C4-2B (cell line): ENCODE measurements around the gene KCNS3.
A peak's percentile ranks its signal among the peaks of the same experiment; 100 is the strongest.

Source experiments
- ZFX ChIP-seq: fragments of 450-650 bp; IDR thresholded peaks from 2 replicates; pipeline ENCODE4 v1.6.1; 2017
- TF ChIP-seq, protein P1 (sequence below): fragments of 450-650 bp; conservative IDR thresholded peaks from 2 replicates; pipeline ENCODE4 v1.5.1; 2017; ENCODE audit warnings: mild to moderate bottlenecking

DNA sequence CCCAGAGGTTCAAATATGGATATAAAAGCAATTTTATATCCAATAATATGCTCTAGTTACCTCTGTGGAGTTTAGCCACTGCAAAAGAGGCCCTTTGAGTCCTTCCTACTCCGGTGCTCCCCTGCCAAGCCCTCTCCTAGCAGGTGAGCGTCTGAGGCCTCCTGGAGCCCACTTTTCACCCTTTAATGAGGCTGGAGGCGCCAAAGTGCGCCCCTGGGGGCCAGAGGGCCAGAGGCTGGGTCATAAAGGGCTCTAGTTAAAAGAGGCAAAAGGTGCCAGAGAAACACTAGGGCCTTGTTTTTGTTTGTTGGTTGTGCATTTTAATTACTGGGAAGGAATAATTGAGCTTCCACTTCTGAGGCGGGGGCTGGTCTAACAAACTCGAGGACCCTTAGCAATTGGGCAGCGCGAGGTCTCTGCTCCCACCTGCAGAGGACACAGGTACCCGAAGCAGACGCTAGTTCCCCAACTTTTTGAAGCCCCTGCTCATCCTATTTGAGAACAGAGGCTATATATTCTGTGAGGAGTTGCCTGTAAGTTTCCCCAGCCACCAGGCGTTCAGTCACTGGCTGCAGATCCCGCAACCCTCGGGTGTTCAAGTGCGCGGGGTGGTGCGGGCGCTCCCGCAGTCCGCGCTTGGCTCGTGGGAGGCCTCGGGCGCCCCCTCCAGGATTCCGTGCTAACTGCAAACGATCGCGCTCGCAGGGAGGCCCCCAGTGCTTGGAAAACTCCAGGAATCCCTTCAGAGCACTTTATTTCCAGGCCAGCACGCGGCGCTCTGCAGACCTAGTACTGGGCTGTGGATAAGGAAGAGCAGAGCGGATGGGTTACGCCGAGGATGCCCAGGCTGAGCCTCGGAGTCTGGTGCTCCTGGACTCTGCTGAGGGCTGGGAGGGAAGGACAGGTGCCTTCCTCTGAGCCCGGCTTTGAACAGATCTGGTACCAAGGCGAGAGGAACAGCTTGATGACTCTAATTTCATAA lies 48.1 kb upstream of the KCNS3 start:
- TF ChIP-seq, protein P1, sequence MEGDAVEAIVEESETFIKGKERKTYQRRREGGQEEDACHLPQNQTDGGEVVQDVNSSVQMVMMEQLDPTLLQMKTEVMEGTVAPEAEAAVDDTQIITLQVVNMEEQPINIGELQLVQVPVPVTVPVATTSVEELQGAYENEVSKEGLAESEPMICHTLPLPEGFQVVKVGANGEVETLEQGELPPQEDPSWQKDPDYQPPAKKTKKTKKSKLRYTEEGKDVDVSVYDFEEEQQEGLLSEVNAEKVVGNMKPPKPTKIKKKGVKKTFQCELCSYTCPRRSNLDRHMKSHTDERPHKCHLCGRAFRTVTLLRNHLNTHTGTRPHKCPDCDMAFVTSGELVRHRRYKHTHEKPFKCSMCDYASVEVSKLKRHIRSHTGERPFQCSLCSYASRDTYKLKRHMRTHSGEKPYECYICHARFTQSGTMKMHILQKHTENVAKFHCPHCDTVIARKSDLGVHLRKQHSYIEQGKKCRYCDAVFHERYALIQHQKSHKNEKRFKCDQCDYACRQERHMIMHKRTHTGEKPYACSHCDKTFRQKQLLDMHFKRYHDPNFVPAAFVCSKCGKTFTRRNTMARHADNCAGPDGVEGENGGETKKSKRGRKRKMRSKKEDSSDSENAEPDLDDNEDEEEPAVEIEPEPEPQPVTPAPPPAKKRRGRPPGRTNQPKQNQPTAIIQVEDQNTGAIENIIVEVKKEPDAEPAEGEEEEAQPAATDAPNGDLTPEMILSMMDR, result peak; percentile 95
- TF ChIP-seq ZFX, result no peak
